HL-60 (cell line): ENCODE data around the gene RAB36.

ENCODE experiments used
- DNase-seq, 2 experiments: peaks; one replicate each; pipeline ENCODE4 v3.0.0-alpha.2; 2010 to 2020; ENCODE audit warnings: low read depth in 1 of 2, low spot score in 1 of 2
- H3K27ac ChIP-seq: fragments of 250-450 bp; sonication (Bioruptor Pico); replicated peaks from 2 replicates; pipeline ENCODE4 v1.5.1; 2020; ENCODE audit warnings: mild to moderate bottlenecking, moderate library complexity
- H3K27me3 ChIP-seq: fragments of 250-450 bp; sonication (Bioruptor Pico); 2 replicates; pipeline ENCODE4 v1.5.1; 2021; ENCODE audit warnings: mild to moderate bottlenecking, moderate library complexity; ENCODE audit not compliant: insufficient read depth, poor library complexity, severe bottlenecking
- H3K4me3 ChIP-seq: replicated peaks from 2 replicates; pipeline ENCODE4 v1.5.1; 2011; ENCODE audit warnings: mild to moderate bottlenecking, control low read depth, low read length; ENCODE audit not compliant: insufficient read depth
- CTCF ChIP-seq: IDR thresholded peaks from one replicate; pipeline ENCODE4 v1.5.1; 2011; ENCODE audit warnings: low read length, control low read depth, inconsistent platforms; ENCODE audit not compliant: insufficient read depth
- GABPA ChIP-seq: IDR thresholded peaks from 2 replicates; pipeline ENCODE4 v1.6.1; 2012; ENCODE audit warnings: low read depth
- POLR2AphosphoS5 ChIP-seq: IDR thresholded peaks from 2 replicates; pipeline ENCODE4 v1.6.1; 2012; ENCODE audit warnings: low read depth
- REST ChIP-seq: IDR thresholded peaks from 2 replicates; pipeline ENCODE4 v1.6.1; 2012; ENCODE audit warnings: low read depth; ENCODE audit not compliant: insufficient replicate concordance
- SPI1 ChIP-seq: IDR thresholded peaks from 2 replicates; pipeline ENCODE4 v1.6.1; 2012; ENCODE audit warnings: low read depth, mild to moderate bottlenecking, borderline replicate concordance

Gene RAB36

GRCh38 chr22:23113067-23113846 is 32.0 kb upstream of the RAB36 start:
- H3K27ac ChIP-seq = no peak overlapping the region
- no peak overlapping the region for H3K4me3 ChIP-seq
- H3K27me3 ChIP-seq = no peaks in the 10 kb centered on the region
- no peak for DNase-seq
- no peak for TF ChIP-seq CTCF
- no peak for TF ChIP-seq SPI1
- TF ChIP-seq GABPA = no peak
- TF ChIP-seq POLR2AphosphoS5 = no peak
- TF ChIP-seq REST = no peak

- DNase-seq = no peak
- Histone ChIP-seq H3K4me3 (no peak overlapping the region), H3K27ac (no peak overlapping the region), H3K27me3 (no peaks in the 10 kb centered on the region)
- no peak for TF ChIP-seq CTCF
- TF ChIP-seq POLR2AphosphoS5 = no peak
- no peak for TF ChIP-seq GABPA
- TF ChIP-seq SPI1 = no peak
- TF ChIP-seq REST = no peak
Measured at GRCh38 chr22:23113847-23114720, 31.2 kb upstream of the RAB36 start.

GRCh38 chr22:23114721-23115020 is 30.6 kb upstream of the RAB36 start:
- no peak for DNase-seq
- Histone ChIP-seq H3K27me3 (no peaks in the 10 kb centered on the region), H3K4me3 (no peak overlapping the region), H3K27ac (no peak overlapping the region)
- TF ChIP-seq CTCF (no peak), SPI1 (no peak), GABPA (no peak), POLR2AphosphoS5 (no peak), REST (no peak)
